DND-41 (cell line): ENCODE data around the gene FOXL1.

ENCODE experiments used
- ATAC-seq: fragments of 200-7000 bp; cut with Tn5 transposase; 3 replicates; pipeline ENCODE4 v1.9.1; 2021; ENCODE audit warnings: low read depth; ENCODE audit not compliant: insufficient read depth
- DNase-seq: peaks from one replicate; pipeline ENCODE4 v3.0.0-alpha.2; 2020
- H2AFZ ChIP-seq: 2 replicates; pipeline ENCODE4 v1.6.0; 2012; ENCODE audit warnings: low read depth, low read length
- H3K27ac ChIP-seq: 2 replicates; pipeline ENCODE4 v1.5.1; 2012; ENCODE audit warnings: low read length, inconsistent platforms
- H3K27me3 ChIP-seq: fragments of 200-600 bp; sonication (generic); 2 replicates; pipeline ENCODE4 v1.6.0; 2012; ENCODE audit warnings: low read length, mild to moderate bottlenecking, inconsistent platforms; ENCODE audit not compliant: insufficient read depth, poor library complexity
- H3K36me3 ChIP-seq: 2 replicates; pipeline ENCODE4 v1.5.1; 2012; ENCODE audit warnings: low read length, inconsistent platforms; ENCODE audit not compliant: insufficient read depth
- H3K4me1 ChIP-seq: 2 replicates; pipeline ENCODE4 v1.5.1; 2012; ENCODE audit warnings: mild to moderate bottlenecking, low read length; ENCODE audit not compliant: insufficient read depth
- H3K4me2 ChIP-seq: 2 replicates; pipeline ENCODE4 v1.6.0; 2012; ENCODE audit warnings: mild to moderate bottlenecking, moderate library complexity, low read length, inconsistent platforms; ENCODE audit not compliant: insufficient read depth
- H3K4me3 ChIP-seq, 2 experiments: fragments of 200-600 bp in 1 of 2; shearing (Covaris generic) in 1 of 2; 2 replicates each; pipeline ENCODE4 v1.5.1; 2012 to 2016; ENCODE audit warnings: inconsistent platforms in 2 of 2, low read length in 2 of 2, mild to moderate bottlenecking in 2 of 2, low read depth in 1 of 2, moderate library complexity in 1 of 2
- H3K79me2 ChIP-seq: 2 replicates; pipeline ENCODE4 v1.6.0; 2012; ENCODE audit warnings: low read length, inconsistent platforms; ENCODE audit not compliant: insufficient read depth
- H3K9ac ChIP-seq: 2 replicates; pipeline ENCODE4 v1.6.0; 2012; ENCODE audit warnings: low read depth, mild to moderate bottlenecking, inconsistent platforms, low read length, moderate library complexity
- H3K9me3 ChIP-seq: 2 replicates; pipeline ENCODE4 v1.5.1; 2012; ENCODE audit warnings: low read length, moderate library complexity, mild to moderate bottlenecking, inconsistent platforms; ENCODE audit not compliant: insufficient read depth, severe bottlenecking
- H4K20me1 ChIP-seq: 2 replicates; pipeline ENCODE4 v1.6.0; 2012; ENCODE audit warnings: low read length; ENCODE audit not compliant: insufficient read depth
- EZH2 ChIP-seq: IDR thresholded peaks from 3 replicates; pipeline ENCODE4 v1.6.1; 2012; ENCODE audit warnings: borderline replicate concordance, low read depth, mild to moderate bottlenecking, moderate library complexity, low read length, inconsistent platforms; ENCODE audit not compliant: severe bottlenecking
- TF ChIP-seq, protein P1 (sequence below): IDR thresholded peaks from 2 replicates; pipeline ENCODE4 v1.5.1; 2012; ENCODE audit warnings: borderline replicate concordance, low read length, moderate library complexity, mild to moderate bottlenecking; ENCODE audit not compliant: poor library complexity, severe bottlenecking; ENCODE audit errors: extremely low read depth

The FOXL1 gene

DNA sequence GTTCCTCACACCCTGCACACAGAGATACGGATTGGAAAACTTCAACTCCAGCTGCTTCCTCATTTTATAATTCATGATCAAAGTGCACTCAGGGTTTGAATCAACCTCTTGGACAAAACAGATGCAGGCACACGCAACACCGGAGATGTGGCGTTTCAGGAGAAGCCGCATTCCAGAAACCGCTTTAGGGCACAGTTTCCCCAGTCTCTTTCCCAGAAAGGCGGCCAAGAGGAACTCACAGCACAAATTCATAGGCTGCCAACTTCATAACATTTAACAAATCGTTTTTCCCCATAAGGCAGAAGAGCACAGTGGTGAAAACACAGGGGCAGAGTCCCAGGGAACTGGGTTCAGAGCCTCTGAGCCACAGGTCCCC lies 31.7 kb upstream of the FOXL1 start:
- H2AFZ ChIP-seq, result no peak overlapping the region
- no peaks in the 10 kb centered on the region for H4K20me1 ChIP-seq
- DNase-seq, result no peak
- H3K4me2 ChIP-seq, result no peak overlapping the region
- ATAC-seq, result no peak
- H3K9ac ChIP-seq, result no peak overlapping the region
- peaks cover 51% of the 10 kb centered on the region for H3K36me3 ChIP-seq
- H3K4me3 ChIP-seq, result no peak overlapping the region
- H3K9me3 ChIP-seq, result no peaks in the 10 kb centered on the region
- TF ChIP-seq, protein P1, sequence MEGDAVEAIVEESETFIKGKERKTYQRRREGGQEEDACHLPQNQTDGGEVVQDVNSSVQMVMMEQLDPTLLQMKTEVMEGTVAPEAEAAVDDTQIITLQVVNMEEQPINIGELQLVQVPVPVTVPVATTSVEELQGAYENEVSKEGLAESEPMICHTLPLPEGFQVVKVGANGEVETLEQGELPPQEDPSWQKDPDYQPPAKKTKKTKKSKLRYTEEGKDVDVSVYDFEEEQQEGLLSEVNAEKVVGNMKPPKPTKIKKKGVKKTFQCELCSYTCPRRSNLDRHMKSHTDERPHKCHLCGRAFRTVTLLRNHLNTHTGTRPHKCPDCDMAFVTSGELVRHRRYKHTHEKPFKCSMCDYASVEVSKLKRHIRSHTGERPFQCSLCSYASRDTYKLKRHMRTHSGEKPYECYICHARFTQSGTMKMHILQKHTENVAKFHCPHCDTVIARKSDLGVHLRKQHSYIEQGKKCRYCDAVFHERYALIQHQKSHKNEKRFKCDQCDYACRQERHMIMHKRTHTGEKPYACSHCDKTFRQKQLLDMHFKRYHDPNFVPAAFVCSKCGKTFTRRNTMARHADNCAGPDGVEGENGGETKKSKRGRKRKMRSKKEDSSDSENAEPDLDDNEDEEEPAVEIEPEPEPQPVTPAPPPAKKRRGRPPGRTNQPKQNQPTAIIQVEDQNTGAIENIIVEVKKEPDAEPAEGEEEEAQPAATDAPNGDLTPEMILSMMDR, result no peak
- TF ChIP-seq EZH2, result no peak
- no peak overlapping the region for H3K27ac ChIP-seq
- H3K4me1 ChIP-seq, result no peaks in the 10 kb centered on the region
- H3K79me2 ChIP-seq, result no peaks in the 10 kb centered on the region
- H3K27me3 ChIP-seq, result no peaks in the 10 kb centered on the region

DNA sequence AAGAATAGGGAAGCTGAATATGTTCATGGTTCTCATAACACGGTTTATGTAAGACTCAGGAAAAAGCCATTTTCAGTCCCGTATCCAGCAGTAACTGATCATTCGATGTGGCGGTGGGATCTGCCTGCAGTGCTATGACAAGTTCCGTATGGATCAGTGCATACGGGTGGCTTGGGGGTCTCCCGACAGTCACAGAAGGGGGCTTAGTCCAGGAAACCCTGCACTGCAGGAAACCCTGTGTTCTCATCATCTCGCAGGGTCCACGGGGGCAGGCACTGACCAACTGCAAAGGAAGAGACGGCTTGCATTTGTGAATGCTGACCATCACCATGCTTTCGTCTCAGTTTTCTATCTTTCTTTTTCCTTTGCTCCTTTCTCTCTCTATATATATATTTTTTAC lies 31.1 kb upstream of the FOXL1 start:
- ATAC-seq (no peak), DNase-seq (no peak)
- H3K4me2 ChIP-seq, result no peak overlapping the region
- no peaks in the 10 kb centered on the region for H4K20me1 ChIP-seq
- no peak overlapping the region for H3K27ac ChIP-seq
- H3K9me3 ChIP-seq, result no peaks in the 10 kb centered on the region
- H3K36me3 ChIP-seq, result peaks cover 50% of the 10 kb centered on the region
- H2AFZ ChIP-seq, result no peak overlapping the region
- no peak for TF ChIP-seq EZH2
- TF ChIP-seq, protein P1, result no peak
- H3K27me3 ChIP-seq, result no peaks in the 10 kb centered on the region
- no peak overlapping the region for H3K9ac ChIP-seq
- H3K4me1 ChIP-seq, result no peaks in the 10 kb centered on the region
- no peaks in the 10 kb centered on the region for H3K79me2 ChIP-seq
- H3K4me3 ChIP-seq, result no peak overlapping the region

DNA sequence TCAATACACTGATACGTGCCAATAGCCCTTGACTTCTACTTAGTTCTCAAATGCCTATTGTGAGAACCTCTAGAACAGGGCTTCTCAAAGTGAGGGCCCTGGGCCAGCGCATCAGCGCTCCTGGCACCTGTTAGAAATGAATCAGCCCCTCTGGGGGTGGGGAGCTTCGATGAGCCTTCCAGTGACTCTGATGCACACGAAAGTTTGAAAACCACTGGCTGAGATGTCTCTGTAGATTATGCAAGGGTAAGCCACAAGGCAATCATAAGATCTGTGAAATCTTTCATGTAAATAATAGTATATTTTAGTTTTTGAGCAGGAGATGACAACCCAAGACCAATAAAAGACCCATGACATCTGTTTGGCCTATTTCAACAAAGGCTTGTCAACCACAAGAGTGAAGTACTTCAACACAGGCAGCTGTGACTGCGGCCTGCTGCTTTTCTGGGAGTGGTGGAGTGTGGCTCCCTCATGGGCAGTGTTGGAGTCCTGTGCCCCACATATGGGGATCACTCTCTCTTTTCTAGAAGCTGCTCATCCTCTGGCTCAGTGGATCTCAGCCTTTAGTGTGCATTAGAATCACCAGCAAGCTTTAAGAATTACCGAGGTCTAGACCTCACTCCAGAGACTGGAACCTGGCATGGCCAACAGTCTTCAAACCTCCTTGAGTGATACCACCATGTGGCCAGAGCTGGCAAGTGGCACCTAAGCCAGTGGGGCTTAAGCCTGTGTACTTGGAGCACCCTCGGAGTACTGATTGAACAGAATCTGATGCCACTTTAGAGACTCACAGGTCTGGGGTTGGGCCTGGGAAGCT lies 29.1 kb upstream of the FOXL1 start:
- no peaks in the 10 kb centered on the region for H3K27me3 ChIP-seq
- H3K79me2 ChIP-seq, result peaks cover 5% of the 10 kb centered on the region; the same call in 1 of the 2 replicates
- H3K4me1 ChIP-seq, result peaks cover 17% of the 10 kb centered on the region
- no peaks in the 10 kb centered on the region for H4K20me1 ChIP-seq
- no peak overlapping the region for H3K4me2 ChIP-seq
- no peak for DNase-seq
- H3K9me3 ChIP-seq, result no peaks in the 10 kb centered on the region
- no peak overlapping the region for H3K27ac ChIP-seq
- no peak overlapping the region for H3K9ac ChIP-seq
- peak; percentile 47; the same call in 1 of the 3 replicates for ATAC-seq
- no peak overlapping the region for H2AFZ ChIP-seq
- peaks cover 50% of the 10 kb centered on the region for H3K36me3 ChIP-seq
- no peak for TF ChIP-seq EZH2
- TF ChIP-seq, protein P1, result no peak
- no peak overlapping the region for H3K4me3 ChIP-seq

DNA sequence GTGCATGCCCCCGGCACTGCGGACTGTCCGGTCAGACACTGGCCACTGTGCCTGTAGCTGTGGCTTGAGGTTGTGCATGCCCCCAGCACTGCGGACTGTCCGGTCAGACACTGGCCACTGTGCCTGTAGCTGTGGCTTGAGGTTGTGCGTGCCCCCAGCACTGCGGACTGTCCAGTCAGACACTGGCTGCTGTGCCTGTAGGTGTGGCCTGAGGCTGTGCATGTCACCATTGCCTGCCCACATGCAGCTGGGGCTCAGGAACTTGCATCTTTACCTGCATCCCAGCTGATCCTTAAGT lies 28.5 kb upstream of the FOXL1 start:
- no peak overlapping the region for H3K9ac ChIP-seq
- ATAC-seq (no peak), DNase-seq (no peak)
- no peak overlapping the region for H2AFZ ChIP-seq
- no peak overlapping the region for H3K27ac ChIP-seq
- no peaks in the 10 kb centered on the region for H3K27me3 ChIP-seq
- H3K4me3 ChIP-seq, result no peak overlapping the region
- H4K20me1 ChIP-seq, result no peaks in the 10 kb centered on the region
- no peaks in the 10 kb centered on the region for H3K9me3 ChIP-seq
- H3K4me1 ChIP-seq, result peaks cover 19% of the 10 kb centered on the region
- TF ChIP-seq EZH2, result no peak
- TF ChIP-seq, protein P1, result no peak
- H3K4me2 ChIP-seq, result no peak overlapping the region
- H3K79me2 ChIP-seq, result peaks cover 10% of the 10 kb centered on the region
- peaks cover 50% of the 10 kb centered on the region for H3K36me3 ChIP-seq
